HG03196 (cell line): ENCODE measurements around the gene SLC29A1.
"Not testable (repeated sequence)": the region's sequence is repeated elsewhere in the genome, so short reads cannot be mapped to it uniquely, and the experiment has no call there.

Experiments
- ATAC-seq: cut with Tn5 transposase; IDR thresholded peaks from one replicate; pipeline ENCODE4 v1.9.1; 2021; ENCODE audit not compliant: unreplicated experiment

Gene SLC29A1

DNA sequence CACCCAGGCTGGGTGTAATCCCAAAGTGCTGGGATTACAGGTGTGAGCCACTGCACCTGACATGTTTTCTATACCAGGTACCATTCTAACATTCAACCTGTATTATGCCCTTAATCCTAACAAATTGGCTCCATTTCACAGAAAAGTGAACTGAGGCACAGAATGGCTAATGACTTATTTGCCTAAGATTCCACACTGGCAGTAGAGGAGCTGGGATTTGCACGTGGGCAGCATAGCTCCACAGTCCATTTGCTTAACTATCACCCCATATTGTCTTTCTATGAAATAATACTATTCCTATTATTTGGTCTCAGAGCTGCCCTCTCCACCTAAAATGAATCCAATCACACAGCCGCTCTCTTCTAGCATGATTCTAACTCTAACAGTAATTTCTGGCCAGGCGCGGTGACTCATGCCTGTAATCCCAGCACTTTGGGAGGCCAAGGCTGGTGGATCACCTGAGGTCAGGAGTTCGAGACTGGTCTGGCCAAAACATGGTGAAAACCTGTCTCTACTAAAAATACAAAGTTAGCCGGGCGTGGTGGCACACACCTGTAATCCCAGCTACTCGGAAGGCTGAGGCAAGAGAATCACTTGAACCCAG, 30.0 kb upstream of the SLC29A1 start:
- ATAC-seq: no peak

DNA sequence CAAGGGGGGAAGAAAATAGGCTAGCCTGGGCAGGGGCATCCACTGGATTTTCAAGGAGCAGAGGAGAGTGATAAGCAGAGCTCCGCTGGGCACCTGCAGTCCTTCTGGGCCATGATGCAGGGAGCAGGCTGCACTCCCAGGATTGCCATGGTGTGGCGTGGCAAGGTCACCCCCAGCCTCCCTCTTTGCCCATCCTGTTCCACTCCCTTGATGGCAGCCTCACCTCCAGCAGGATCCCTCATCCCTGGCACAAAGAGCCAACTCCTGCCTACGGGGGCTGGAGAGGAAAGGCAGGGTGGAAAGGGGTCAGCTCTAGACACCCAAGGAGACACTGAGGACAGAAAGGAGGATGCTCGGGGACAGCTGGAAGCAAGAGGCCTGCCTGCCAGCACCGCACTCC, 29.1 kb upstream of the SLC29A1 start:
- ATAC-seq: no peak

DNA sequence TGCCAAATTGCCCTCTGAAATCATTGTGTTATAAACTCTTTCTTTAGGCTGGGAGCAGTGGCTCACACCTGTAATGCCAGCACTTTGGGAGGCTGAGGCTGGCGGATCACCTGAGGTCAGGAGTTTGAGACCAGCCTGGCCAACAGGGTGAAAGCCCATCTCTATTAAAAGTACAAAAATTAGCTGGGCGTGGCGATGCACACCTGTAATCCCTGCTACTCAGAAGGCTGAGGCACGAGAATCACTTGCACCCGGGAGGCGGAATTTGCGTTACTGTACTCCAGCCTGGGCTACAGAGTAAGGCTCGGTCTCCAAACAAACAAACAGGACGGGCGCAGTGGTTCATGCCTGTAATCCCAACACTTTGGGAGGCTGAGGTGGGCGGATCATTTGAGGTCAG, 27.0 kb upstream of the SLC29A1 start:
- ATAC-seq: not testable (repeated sequence)

DNA sequence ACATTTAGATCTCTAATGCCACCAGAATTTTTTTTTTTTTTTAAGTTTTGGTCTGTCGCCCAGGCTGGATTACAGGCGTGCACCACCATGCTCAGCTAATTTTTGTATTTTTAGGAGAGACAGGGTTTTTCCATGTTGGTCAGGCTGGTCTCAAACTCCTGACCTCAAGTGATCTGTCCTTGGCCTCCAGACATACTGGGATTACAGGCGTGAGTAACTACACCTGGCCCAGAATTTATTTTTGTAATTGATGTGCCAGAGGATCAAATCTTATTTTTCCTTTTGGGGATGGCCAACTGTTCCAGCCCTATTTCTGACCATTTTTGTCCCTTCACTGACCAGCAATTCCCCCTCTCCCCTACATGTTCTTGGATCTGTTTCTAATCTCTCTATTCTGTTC, 24.7 kb upstream of the SLC29A1 start:
- ATAC-seq: no peak

DNA sequence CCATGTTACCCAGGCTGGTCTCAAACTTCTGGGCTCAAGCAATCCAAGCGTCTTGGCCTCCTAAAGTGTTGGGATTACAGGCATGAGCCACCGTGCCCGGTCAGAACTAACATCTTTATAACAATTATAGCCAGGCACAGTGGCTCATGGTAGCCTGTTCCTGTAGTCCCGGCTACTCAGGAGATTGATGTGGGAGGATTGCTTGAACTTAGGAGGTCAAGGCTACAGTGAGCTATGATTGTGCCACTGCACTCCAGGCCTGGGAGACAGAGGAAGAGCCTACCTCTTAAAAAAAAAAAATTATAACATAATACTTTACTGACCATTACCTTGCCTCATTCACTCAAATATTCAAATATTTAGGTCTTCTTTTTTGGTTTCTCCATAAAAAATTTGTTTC, 23.5 kb upstream of the SLC29A1 start:
- no peak for ATAC-seq

DNA sequence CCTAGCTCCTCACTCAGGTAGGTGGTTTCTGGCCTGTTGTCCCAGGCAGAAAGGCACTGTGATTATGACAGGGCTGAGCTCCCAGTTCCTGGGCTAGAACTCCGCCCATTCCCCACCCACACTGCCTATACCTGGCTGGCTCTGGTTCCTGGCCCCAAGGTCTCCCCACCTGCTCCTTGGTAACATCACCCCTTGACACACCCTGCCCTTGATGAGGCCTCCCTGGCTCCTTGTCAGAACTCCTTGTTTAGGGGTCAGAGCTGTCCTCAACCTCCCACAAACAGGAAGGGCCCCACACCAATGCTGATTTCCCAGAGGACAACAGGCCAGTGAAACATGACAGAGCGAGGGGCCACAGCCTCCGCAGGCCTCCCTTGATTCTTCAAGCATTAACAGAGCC, 22.2 kb upstream of the SLC29A1 start:
- no peak for ATAC-seq

DNA sequence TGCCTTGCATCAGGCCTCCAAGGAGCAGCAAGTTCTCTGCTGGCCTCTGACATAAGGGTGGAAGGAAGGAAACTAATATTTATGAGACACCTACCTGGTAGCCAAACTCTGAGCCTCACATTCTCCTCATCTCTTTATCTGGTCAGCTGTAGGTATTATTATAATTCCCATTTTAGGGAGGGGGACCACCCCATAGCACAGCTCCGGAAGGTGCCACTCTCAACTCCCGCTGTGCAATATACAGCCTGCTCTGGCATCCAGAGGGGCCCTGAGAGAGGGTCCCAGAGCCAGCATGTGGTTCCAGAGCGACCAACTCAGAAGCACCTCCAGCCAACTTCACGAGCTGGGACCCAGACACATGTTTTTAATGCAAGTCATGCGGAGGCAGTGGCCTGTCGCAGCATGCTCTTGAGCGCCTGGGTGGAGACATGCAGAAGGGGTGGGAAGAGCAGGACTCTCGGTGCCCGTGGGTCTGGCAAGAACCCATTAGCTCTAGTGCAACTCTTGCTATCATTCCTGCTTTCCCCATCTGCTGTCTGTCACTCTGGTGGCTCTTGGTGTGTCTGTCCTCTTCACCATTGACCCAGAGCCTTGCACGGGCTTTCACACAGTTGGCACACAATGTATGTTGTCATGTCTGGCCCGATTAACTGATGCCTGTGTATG, 21.6 kb upstream of the SLC29A1 start:
- no peak for ATAC-seq

DNA sequence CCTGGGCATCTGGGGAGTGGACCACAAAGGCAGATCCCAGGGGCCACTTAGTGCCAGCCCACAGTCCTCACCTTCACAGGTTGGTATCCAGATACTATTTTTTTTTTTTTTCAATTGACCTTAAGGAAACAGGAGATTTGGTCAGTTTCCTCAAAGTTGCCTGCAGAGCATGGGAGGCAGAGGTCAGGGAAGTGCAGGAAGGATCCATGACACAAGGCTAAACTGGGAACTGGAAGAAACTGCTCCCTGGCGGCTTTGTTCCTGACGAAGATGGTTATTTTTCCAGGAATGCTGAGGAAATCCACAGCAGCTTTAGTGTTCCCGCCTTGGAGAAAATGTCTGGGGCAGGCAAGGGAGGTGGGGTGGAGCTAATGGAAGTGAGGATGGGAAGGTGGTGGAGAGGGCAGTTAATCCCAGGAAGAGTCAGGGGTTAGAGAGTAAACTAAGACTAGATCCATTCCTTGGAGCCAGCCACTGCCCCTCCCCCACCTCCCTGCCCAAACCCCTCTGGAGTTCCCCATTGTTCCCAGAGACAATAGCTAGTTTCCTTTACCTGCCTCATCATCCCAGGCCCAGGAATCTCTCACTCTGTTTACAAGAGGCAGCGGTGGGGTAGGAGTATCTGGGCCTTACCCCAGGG, 20.9 kb upstream of the SLC29A1 start:
- no peak for ATAC-seq

DNA sequence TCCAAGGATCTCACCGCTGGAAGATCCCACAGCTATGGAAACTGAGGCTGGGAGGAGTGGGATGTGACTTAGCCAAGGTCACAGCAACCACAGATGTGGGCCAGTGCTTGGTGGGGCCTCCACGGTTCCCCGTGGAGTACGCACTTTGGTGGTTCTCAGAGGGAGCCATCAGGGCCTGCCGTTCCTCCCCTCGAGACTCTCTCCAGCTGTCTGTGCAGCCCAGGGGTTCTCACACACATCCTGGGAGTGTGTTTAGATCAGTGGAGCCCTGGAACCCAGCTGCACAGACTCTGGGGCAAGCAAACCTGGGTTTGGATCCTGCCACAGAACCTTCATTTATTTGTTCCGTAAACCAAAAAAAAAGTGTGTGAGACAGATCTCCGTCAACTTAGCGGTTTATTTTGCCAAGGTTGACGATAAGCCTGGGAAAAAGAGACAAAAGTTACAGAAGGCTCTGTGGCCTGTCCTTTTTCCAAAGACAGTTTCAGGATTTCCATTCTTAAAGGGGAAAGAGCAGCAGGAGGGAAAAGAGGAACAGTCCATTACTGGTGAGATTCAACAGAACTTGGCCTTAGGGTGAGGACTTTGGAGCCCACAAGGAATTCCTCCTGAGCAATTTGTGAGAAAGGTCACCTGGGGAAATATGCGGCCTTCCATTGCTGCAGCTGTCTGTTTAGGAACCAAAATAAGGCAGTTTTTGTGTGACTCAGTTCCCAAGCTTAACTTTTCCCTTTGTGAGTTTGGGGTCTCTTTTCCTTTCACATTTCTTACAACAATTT, 20.2 kb upstream of the SLC29A1 start:
- ATAC-seq: no peak

DNA sequence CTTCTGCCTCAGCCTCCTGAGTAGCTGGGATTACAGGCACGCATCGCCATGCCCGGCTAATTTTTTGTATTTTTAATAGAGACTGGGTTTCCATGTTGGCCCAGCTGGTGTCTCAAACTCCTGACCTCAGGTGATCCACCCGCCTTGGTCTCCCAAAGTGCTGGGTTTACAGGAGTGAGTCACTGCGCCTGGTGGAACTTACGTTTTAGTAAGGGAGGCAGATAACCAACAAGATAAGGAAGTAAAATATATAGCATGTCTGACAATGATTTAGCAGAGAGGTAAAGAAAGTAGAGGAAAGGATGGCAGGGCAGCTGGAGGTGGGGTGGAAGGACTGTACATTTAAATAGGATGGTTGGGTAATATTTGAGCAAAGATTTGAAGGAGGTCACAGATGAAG, 19.4 kb upstream of the SLC29A1 start:
- no peak for ATAC-seq

DNA sequence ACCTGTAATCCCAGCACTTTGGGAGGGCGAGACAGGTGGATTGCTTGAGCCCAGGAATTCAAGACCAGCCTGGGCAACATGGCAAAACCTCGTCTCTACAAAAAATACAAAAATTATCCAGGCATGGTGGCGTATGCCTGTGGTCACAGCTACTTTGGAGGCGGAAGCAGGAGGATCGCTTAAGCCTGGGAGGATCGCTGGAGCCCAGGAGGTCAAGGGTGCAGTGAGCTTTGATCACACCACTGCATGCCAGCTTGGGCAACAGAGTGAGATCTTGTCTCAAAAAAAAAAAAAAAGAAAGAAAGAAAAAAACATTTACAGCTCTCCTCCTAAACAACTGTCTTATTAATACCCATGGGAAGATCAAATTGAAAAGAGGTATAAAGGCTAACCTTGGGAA, 15.4 kb upstream of the SLC29A1 start:
- no peak for ATAC-seq

DNA sequence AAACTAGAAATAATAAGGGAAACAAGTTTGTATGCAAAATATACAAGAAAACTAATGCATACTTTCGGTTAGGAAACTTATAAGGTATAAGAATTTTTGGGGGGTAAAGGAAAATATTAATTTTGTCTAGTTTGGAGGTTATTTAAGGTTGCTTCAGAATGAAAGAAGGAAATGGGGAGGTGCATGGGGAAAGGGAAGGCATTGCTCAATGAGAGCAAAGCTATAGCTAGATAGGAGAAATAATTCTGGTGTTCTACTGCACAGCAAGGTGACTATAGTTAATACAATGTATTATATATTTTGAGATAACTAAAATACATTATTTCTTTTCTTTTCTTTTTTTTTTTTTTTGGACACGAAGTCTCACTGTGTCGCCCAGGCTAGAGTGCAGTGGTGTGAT, 12.1 kb upstream of the SLC29A1 start:
- ATAC-seq: no peak

DNA sequence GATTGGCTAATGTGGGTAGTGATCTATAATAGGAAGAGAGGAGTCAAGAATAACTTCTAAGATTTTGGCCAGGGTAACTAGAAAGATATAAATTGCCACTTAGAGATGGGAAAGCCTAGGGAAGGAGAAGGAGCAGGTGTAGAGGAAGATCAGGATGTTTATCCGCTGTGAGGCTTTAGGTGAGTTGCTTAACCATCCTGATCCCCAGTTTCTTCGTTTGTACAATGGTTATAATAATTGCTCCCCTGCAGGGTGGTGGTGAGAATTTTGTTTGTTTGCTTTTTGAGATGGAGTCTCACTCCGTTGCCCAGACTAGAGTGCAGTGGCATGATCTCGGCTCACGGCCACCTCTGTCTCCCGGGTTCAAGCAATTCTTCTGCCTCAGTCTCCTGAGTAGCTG, 9.1 kb upstream of the SLC29A1 start:
- ATAC-seq: no peak

DNA sequence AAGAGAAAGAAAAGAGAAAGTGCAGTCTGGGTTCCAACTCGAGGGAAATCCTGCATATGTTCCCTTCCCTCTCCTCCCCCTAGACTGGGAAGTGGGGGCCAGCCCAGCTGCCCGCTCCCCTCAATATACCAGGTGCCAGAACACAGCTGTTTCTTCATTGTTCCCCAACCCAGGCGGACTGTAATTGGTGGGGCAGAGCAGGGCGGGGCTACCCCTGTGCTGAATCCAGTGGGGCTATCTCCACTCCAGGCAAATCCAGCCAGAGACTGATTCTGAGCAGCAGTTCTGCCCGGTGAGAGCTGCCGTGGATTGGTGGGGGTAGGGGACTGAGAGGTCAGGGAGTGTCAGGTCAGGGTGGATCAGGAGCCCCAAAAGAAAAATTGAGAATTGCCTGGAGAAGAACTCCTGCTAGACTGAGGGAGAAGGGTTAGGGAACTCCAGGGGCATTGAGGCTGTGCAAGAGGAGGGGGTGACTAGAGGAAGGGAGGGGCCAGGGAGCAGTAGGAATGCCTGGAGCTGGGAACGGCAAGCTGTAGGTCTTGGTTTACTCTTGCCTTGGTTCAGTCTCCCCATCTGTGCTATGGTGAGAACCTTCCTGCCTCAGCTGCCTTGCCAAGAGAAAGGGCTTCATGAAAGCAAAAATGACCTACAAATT, 6.6 kb upstream of the SLC29A1 start, which contains the start of gene MYMX:
Gene MYMX (plus strand): TSS at position 250 of the 655 bp plus-strand sequence. CDS start 546 bp downstream, outside the sequence.
- no peak for ATAC-seq

DNA sequence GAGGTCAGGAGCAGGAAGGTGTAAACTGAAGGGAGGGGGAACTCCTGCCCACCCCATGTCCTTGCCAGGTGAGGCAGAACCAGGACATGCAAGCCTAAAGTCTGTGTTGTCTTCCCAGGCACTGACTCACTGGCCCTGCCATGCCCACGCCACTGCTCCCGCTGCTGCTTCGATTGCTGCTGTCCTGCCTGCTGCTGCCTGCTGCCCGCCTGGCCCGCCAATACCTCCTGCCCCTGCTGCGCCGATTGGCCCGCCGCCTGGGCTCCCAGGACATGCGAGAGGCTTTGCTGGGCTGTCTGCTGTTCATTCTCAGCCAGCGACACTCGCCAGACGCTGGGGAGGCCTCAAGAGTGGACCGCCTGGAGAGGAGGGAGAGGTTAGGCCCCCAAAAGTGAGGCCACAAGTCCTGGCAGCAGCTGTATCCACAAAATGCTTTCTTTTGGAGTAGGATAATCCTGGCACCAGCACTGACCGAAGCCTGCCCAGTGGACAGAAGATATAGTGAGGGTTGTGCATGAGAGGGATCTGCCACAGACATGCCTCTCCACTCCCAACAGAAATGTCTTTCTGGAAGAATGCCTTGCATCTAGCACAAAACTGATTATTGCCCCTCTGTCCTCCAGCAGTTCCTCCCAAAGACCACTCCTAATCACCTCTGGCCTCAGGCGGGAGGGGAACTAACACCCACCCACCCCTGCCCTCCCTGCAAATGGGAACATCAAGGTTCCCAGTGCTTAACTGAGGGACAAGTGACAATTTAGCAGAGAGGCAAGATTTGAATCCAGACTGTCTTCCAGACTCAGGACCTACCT, 5.9 kb upstream of the SLC29A1 start:
- ATAC-seq: no peak

DNA sequence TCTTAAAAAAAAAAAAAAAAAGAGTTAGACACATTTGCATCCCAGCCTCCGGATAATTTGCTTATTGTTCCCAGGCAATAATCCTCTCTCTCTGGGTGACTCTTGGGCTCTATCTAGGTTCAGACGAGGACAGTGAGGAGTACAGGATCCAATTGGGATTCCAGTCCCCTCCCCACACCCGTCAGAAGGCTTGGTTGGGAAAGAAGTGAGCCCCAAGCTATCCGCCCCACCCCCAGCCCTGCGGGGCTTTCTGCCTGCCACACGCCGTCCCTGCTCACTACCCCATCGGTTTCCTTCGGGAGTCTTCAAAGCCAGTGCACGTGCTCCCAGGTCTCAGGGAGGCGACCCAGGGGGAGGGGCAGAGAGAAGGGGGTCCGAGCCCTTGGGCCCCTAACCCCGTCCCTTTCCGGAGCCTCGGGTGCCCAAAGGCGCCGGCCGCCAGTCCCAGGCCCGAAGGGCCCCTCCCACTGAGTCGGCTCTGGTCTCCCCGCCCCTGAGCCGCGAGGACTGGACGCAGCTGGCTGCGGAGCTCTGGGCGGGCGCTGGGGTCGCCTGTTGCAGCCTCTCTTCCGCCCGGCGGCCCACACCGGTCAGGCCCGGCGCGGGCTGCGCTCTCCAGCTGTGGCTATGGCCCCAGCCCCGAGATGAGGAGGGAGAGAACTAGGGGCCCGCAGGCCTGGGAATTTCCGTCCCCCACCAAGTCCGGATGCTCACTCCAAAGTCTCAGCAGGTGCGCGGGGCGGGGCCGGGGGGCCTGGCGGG, 4.2 kb upstream of the SLC29A1 start:
- ATAC-seq: peak; percentile 52

DNA sequence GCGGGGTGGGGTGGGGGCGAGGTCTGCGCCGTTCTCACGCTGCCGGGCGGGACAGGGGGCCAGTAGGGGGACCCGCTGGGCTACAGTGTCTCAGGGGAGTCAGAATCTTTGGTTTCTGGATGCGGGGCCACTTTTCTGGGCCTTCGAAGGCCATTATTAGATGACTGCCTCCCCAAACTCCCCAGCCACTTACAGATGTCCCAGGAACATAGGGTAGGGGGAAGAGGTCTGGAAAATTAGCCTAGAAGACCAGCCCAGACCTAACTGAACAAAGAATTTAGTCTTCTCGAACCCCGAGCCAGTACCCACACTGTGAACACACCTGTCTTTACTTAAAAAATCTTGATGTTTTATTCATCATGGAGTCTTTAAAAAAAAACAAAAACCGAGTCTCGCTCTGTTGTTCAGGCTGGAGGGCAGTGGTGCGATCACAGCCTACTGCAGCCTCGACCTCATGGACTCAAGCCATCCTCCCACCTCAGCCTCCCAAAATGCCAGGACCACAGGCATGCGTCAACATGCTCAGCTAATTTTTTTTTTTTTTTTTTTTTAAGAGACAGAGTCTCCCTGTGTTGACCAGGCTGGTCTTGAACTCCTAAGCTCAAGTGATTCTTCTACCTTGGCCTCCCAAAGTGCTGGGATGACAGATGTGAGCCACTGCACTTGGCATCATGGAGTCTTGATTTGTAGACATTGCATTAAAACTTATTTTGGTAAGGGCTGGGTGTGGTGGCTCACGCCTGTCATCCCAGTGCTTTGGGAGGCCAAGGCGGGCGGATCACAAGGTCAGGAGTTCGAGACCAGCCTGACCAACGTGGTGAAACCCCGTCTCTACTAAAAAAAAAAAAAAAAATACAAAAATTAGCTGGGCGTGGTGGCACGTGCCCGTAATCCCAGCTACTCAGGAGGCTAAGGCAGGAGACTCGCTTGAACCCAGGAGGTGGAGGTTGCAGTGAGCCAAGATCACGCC, 3.3 kb upstream of the SLC29A1 start:
- ATAC-seq: no peak

DNA sequence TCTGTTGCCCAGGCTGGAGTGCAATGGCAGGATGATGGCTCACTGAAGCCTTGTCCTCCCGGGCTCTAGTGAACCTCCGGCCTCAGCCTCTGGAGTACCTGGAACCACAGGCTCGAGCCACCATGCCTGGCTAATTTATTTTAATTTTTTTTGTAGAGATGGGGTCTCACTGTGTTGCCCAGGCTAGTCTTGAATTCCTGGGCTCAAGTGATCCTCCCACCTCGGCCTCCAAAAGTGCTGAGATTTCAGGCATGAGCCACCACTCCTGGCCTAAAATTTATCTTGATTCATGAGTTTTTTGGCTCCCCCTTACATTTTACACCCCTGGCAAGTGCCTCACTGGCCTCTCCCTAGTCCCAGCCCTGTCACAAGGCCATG, 2.5 kb upstream of the SLC29A1 start:
- no peak for ATAC-seq
